MM.1S (cell line): Measurements from ENCODE around the gene TCN1.
"Not testable (repeated sequence)": the region's sequence is repeated elsewhere in the genome, so short reads cannot be mapped to it uniquely, and the experiment has no call there.

Experiments used
- DNase-seq: peaks from one replicate; pipeline ENCODE4 v3.0.0-alpha.2; 2015
- H2AFZ ChIP-seq: fragments of 300-600 bp; sonication (generic); 2 replicates; pipeline ENCODE4 v1.6.0; 2016; ENCODE audit warnings: antibody characterized with exemption, low read length
- H3F3A ChIP-seq: fragments of 300-600 bp; sonication (generic); 2 replicates; pipeline ENCODE4 v1.6.1; 2016; ENCODE audit warnings: mild to moderate bottlenecking, antibody characterized with exemption, low read length, moderate library complexity, mixed read lengths; ENCODE audit not compliant: insufficient read depth
- H3K27ac ChIP-seq: fragments of 300-600 bp; sonication (generic); 2 replicates; pipeline ENCODE4 v1.5.1; 2016; ENCODE audit warnings: mild to moderate bottlenecking, low read length
- H3K27me3 ChIP-seq: fragments of 300-600 bp; sonication (generic); replicated peaks from 2 replicates; pipeline ENCODE4 v1.6.0; 2016; ENCODE audit warnings: low read length; ENCODE audit not compliant: insufficient read depth
- H3K36me3 ChIP-seq: fragments of 300-600 bp; sonication (generic); replicated peaks from 2 replicates; pipeline ENCODE4 v1.6.1; 2016; ENCODE audit warnings: mild to moderate bottlenecking, low read length, mixed read lengths; ENCODE audit not compliant: insufficient read depth
- H3K4me1 ChIP-seq: fragments of 300-600 bp; sonication (generic); 2 replicates; pipeline ENCODE4 v1.6.1; 2016; ENCODE audit warnings: low read length, mixed read lengths
- H3K4me2 ChIP-seq: fragments of 300-600 bp; sonication (generic); 2 replicates; pipeline ENCODE4 v1.6.0; 2016; ENCODE audit warnings: low read depth, low read length
- H3K4me3 ChIP-seq: fragments of 300-600 bp; sonication (generic); 2 replicates; pipeline ENCODE4 v1.5.1; 2016; ENCODE audit warnings: low read length, mixed read lengths
- H3K79me2 ChIP-seq: fragments of 300-600 bp; sonication (generic); 2 replicates; pipeline ENCODE4 v1.6.1; 2016; ENCODE audit warnings: mixed run types, low read length, mixed read lengths
- H3K9ac ChIP-seq: fragments of 300-600 bp; sonication (generic); 2 replicates; pipeline ENCODE4 v1.6.1; 2016; ENCODE audit warnings: low read length, mixed read lengths
- H3K9me2 ChIP-seq: fragments of 300-600 bp; sonication (generic); replicated peaks from 2 replicates; pipeline ENCODE4 v1.6.1; 2016; ENCODE audit warnings: mild to moderate bottlenecking, low read length, mixed read lengths; ENCODE audit not compliant: insufficient read depth
- H3K9me3 ChIP-seq: fragments of 300-600 bp; sonication (generic); replicated peaks from 2 replicates; pipeline ENCODE4 v1.6.1; 2016; ENCODE audit warnings: mild to moderate bottlenecking, low read length, mixed read lengths; ENCODE audit not compliant: insufficient read depth
- H4K20me1 ChIP-seq: fragments of 300-600 bp; sonication (generic); 2 replicates; pipeline ENCODE4 v1.6.1; 2016; ENCODE audit warnings: mild to moderate bottlenecking, low read length, moderate library complexity, mixed read lengths; ENCODE audit not compliant: insufficient read depth
- EZH2 ChIP-seq: fragments of 300-600 bp; sonication (generic); optimal IDR thresholded peaks from 2 replicates; pipeline ENCODE3; 2017; ENCODE audit warnings: low read depth, mild to moderate bottlenecking, antibody characterized with exemption, low read length, mixed read lengths
- EZH2phosphoT487 ChIP-seq: fragments of 300-600 bp; sonication (generic); IDR thresholded peaks from 2 replicates; pipeline ENCODE4 v1.6.1; 2018; ENCODE audit warnings: antibody characterized with exemption, low read length
- TF ChIP-seq, protein P1 (sequence below): fragments of 300-600 bp; sonication (generic); IDR thresholded peaks from 2 replicates; pipeline ENCODE4 v1.5.1; 2016; ENCODE audit warnings: antibody characterized with exemption, low read length, mixed read lengths

The TCN1 gene, protein sequence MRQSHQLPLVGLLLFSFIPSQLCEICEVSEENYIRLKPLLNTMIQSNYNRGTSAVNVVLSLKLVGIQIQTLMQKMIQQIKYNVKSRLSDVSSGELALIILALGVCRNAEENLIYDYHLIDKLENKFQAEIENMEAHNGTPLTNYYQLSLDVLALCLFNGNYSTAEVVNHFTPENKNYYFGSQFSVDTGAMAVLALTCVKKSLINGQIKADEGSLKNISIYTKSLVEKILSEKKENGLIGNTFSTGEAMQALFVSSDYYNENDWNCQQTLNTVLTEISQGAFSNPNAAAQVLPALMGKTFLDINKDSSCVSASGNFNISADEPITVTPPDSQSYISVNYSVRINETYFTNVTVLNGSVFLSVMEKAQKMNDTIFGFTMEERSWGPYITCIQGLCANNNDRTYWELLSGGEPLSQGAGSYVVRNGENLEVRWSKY

DNA sequence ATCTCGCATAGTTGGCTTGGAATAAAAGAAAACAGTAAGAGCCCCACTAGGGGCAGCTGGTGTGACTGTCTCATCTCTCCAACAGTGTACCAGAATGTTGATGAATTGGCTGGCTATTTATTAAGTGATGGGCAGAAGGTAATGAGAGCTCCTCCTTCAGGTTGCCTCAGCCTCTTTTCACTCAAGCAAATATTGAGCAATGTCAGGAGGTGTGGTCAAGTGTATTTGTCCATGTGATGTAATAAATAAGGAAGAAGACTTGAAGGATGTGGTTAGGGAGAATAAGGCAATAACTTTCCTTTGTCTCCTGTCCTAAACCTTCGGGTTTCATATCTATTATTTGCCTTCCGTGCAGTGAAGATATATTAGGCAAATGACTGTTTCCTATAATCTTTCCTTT, at the start of gene TCN1:
Gene TCN1, minus strand, starts transcription at position 91 of the 400 bp plus-strand sequence. Its CDS starts 17 bp downstream, at position 74.
- Histone ChIP-seq H3K36me3 (no peaks in the 10 kb centered on the region), H3K4me1 (no peaks in the 10 kb centered on the region), H3K9me3 (no peaks in the 10 kb centered on the region), H3K27ac (no peak within 1 kb of the TSS), H3K9ac (no peak within 1 kb of the TSS), H3F3A (no peaks in the 10 kb centered on the region), H3K27me3 (no peaks in the 10 kb centered on the region), H3K4me2 (no peak within 1 kb of the TSS), H4K20me1 (no peaks in the 10 kb centered on the region), H3K79me2 (no peaks in the 10 kb centered on the region), H2AFZ (no peak within 1 kb of the TSS), H3K4me3 (no peak within 1 kb of the TSS), H3K9me2 (no peaks in the 10 kb centered on the region)
- TF ChIP-seq EZH2phosphoT487, result no peak
- no peak for TF ChIP-seq EZH2
- TF ChIP-seq, protein P1, sequence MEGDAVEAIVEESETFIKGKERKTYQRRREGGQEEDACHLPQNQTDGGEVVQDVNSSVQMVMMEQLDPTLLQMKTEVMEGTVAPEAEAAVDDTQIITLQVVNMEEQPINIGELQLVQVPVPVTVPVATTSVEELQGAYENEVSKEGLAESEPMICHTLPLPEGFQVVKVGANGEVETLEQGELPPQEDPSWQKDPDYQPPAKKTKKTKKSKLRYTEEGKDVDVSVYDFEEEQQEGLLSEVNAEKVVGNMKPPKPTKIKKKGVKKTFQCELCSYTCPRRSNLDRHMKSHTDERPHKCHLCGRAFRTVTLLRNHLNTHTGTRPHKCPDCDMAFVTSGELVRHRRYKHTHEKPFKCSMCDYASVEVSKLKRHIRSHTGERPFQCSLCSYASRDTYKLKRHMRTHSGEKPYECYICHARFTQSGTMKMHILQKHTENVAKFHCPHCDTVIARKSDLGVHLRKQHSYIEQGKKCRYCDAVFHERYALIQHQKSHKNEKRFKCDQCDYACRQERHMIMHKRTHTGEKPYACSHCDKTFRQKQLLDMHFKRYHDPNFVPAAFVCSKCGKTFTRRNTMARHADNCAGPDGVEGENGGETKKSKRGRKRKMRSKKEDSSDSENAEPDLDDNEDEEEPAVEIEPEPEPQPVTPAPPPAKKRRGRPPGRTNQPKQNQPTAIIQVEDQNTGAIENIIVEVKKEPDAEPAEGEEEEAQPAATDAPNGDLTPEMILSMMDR, result no peak
- no peak for DNase-seq

DNA sequence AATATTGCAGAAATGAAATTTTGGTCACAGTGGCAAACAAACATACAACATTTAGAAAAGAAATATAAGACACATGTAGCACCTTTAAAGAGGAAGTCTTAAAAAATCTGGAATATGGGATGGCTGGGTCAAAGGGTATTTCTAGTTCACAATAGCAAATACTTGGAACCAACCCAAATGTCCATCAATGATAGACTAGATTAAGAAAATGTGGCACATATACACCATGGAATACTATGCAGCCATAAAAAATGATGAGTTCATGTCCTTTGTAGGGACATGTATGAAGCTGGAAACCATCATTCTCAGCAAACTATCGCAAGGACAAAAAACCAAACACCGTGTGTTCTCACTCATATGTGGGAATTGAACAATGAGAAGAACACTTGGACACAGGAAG, 37.3 kb upstream of the TCN1 start:
- DNase-seq, H3K27ac ChIP-seq, H3K27me3 ChIP-seq, H3K9ac ChIP-seq, H3K79me2 ChIP-seq, H3K9me2 ChIP-seq, H3K4me2 ChIP-seq, H2AFZ ChIP-seq, H3K9me3 ChIP-seq, H3K4me1 ChIP-seq, H4K20me1 ChIP-seq, H3K4me3 ChIP-seq, H3F3A ChIP-seq, H3K36me3 ChIP-seq: not testable (repeated sequence)

DNA sequence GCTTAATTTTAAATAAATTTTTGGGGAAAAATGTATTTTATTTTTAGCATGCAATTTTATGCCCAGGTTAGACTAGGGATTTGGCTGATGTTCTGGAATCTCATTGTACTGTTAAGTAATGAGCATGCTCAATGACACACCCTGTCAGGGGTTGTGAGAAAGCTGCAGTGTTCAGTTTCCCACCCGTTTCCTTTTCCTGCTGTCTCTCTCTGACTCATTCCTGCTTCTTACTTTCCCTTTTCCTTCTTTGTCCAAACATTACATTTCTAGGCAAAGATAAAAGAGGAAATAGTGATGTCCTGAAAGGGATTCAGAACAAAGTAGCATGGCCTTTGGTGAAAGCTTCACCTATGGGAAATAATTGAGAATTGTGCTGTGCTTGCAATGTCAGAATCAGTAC, 35.0 kb upstream of the TCN1 start:
- TF ChIP-seq EZH2phosphoT487 (no peak), EZH2 (no peak)
- TF ChIP-seq, protein P1, result no peak
- H3K27me3 ChIP-seq, result no peaks in the 10 kb centered on the region

DNA sequence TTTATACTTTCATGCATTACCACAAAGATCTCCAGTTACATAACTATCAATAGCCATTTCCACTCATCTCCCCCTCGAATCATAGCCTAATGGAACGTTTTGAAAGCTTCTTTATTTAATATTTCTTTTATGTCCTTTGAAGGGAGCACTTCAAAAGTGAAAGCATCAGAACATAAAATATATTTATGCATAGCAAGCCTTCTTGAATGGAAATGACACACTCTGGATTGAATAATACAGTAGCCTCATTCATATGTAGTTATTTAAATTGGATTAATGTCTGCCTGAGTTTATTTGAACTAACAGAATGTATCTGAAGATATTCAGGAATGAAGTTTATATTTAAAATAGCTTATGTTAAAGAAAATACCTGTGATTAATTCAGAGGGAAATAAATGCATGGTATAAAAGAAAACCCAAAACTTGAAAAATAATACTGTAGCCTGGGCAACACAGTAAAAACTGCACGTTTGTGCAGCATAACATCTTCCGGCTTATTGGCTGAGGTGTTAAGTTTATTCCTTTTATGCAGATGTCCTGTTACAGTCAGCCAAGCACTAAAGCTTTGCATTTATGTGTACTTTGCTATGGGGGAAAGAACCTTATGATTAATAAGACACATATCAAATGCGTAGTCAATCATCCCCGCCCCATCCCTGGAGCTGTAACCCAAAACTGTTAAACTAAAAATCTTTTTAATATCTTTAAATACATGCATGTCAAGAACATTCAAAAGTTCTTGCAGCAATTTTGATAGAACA, 34.3 kb upstream of the TCN1 start:
- Histone ChIP-seq H3K4me1 (no peaks in the 10 kb centered on the region), H2AFZ (no peak overlapping the region), H3K27me3 (no peaks in the 10 kb centered on the region), H3K9me3 (no peaks in the 10 kb centered on the region), H3K27ac (no peak overlapping the region), H3K9ac (no peak overlapping the region), H3K4me3 (no peak overlapping the region), H3K4me2 (no peak overlapping the region), H3K36me3 (no peaks in the 10 kb centered on the region), H4K20me1 (no peaks in the 10 kb centered on the region), H3F3A (no peaks in the 10 kb centered on the region), H3K79me2 (no peaks in the 10 kb centered on the region), H3K9me2 (no peaks in the 10 kb centered on the region)
- DNase-seq, result no peak
- TF ChIP-seq EZH2phosphoT487 (no peak), EZH2 (no peak)
- TF ChIP-seq, protein P1, result no peak

More for the DNA sequence above, 35.0 kb upstream of the TCN1 start:
- Histone ChIP-seq H3F3A (no peaks in the 10 kb centered on the region), H4K20me1 (no peaks in the 10 kb centered on the region), H3K4me3 (no peak overlapping the region), H3K9me3 (no peaks in the 10 kb centered on the region), H3K79me2 (no peaks in the 10 kb centered on the region), H3K4me2 (no peak overlapping the region), H3K4me1 (no peaks in the 10 kb centered on the region), H3K9me2 (no peaks in the 10 kb centered on the region), H3K36me3 (no peaks in the 10 kb centered on the region), H3K27ac (no peak overlapping the region), H3K9ac (no peak overlapping the region), H2AFZ (no peak overlapping the region)
- no peak for DNase-seq
